DOHH2 (cell line): Measurements from ENCODE around the gene TUBG2.

Experiments
- H3F3A ChIP-seq: fragments of 200-600 bp; sonication (generic), shearing (Covaris generic); 2 replicates; pipeline ENCODE4 v1.6.0; 2016; ENCODE audit warnings: antibody characterized with exemption, mild to moderate bottlenecking; ENCODE audit not compliant: control insufficient read depth, insufficient read depth
- H3K27ac ChIP-seq: fragments of 200-600 bp; sonication (generic); 2 replicates; pipeline ENCODE4 v1.5.1; 2014; ENCODE audit warnings: low read depth, mild to moderate bottlenecking, low read length, moderate library complexity
- H3K27me3 ChIP-seq: fragments of 200-600 bp; sonication (generic); 2 replicates; pipeline ENCODE4 v1.6.1; 2014; ENCODE audit warnings: mild to moderate bottlenecking, low read length, mixed read lengths; ENCODE audit not compliant: control insufficient read depth
- H3K36me3 ChIP-seq: fragments of 200-600 bp; sonication (generic); 2 replicates; pipeline ENCODE4 v1.6.1; 2014; ENCODE audit warnings: mild to moderate bottlenecking, low read length, moderate library complexity, mixed read lengths; ENCODE audit not compliant: control insufficient read depth
- H3K4me1 ChIP-seq: fragments of 200-600 bp; sonication (generic); 2 replicates; pipeline ENCODE4 v1.6.1; 2014; ENCODE audit warnings: mild to moderate bottlenecking, low read length, mixed read lengths; ENCODE audit not compliant: control insufficient read depth
- H3K4me2 ChIP-seq: fragments of 200-600 bp; sonication (generic); 2 replicates; pipeline ENCODE4 v1.6.0; 2014; ENCODE audit warnings: mild to moderate bottlenecking, low read length, moderate library complexity
- H3K4me3 ChIP-seq: fragments of 200-600 bp; sonication (generic); 2 replicates; pipeline ENCODE4 v1.5.1; 2014; ENCODE audit warnings: mild to moderate bottlenecking, low read length, mixed read lengths
- H3K79me2 ChIP-seq: fragments of 200-600 bp; sonication (generic); 2 replicates; pipeline ENCODE4 v1.6.1; 2014; ENCODE audit warnings: mild to moderate bottlenecking, low read length, mixed read lengths; ENCODE audit not compliant: control insufficient read depth
- H3K9me2 ChIP-seq: fragments of 200-600 bp; sonication (generic); replicated peaks from 2 replicates; pipeline ENCODE4 v1.6.1; 2014; ENCODE audit warnings: mild to moderate bottlenecking, low read length, mixed read lengths; ENCODE audit not compliant: control insufficient read depth
- H3K9me3 ChIP-seq: fragments of 200-600 bp; sonication (generic); 2 replicates; pipeline ENCODE4 v1.6.1; 2014; ENCODE audit warnings: antibody characterized with exemption, low read length, mixed read lengths; ENCODE audit not compliant: control insufficient read depth, insufficient read depth
- H4K20me1 ChIP-seq: fragments of 200-600 bp; sonication (generic); 2 replicates; pipeline ENCODE4 v1.6.0; 2014; ENCODE audit warnings: low read depth, mild to moderate bottlenecking, antibody characterized with exemption, low read length, moderate library complexity; ENCODE audit not compliant: control insufficient read depth, insufficient read depth
- CTCF ChIP-seq: fragments of 200-600 bp; sonication (generic); IDR thresholded peaks from one replicate; pipeline ENCODE4 v1.5.1; 2014; ENCODE audit warnings: antibody characterized with exemption, mild to moderate bottlenecking, low read depth, low read length; ENCODE audit not compliant: poor library complexity, severe bottlenecking
- EZH2phosphoT487 ChIP-seq: fragments of 200-600 bp; sonication (generic); IDR thresholded peaks from 2 replicates; pipeline ENCODE4 v1.6.1; 2017; ENCODE audit warnings: borderline replicate concordance, mild to moderate bottlenecking, antibody characterized with exemption, low read length, moderate library complexity, mixed read lengths

The TUBG2 gene

GRCh38 chr17:42632949-42633444 is 26.1 kb upstream of the TUBG2 start:
- H4K20me1 ChIP-seq, result no peaks in the 10 kb centered on the region
- no peaks in the 10 kb centered on the region for H3K27me3 ChIP-seq
- no peaks in the 10 kb centered on the region for H3K4me1 ChIP-seq
- no peak overlapping the region for H3K4me2 ChIP-seq
- no peaks in the 10 kb centered on the region for H3K9me2 ChIP-seq
- H3F3A ChIP-seq, result no peaks in the 10 kb centered on the region
- no peaks in the 10 kb centered on the region for H3K9me3 ChIP-seq
- no peak overlapping the region for H3K4me3 ChIP-seq
- H3K27ac ChIP-seq, result no peak overlapping the region
- H3K79me2 ChIP-seq, result no peaks in the 10 kb centered on the region
- TF ChIP-seq EZH2phosphoT487 (no peak), CTCF (no peak)
- H3K36me3 ChIP-seq, result no peaks in the 10 kb centered on the region

GRCh38 chr17:42639525-42640113 is 19.5 kb upstream of the TUBG2 start:
- no peak overlapping the region for H3K4me2 ChIP-seq
- no peaks in the 10 kb centered on the region for H4K20me1 ChIP-seq
- H3K4me3 ChIP-seq, result no peak overlapping the region
- H3K4me1 ChIP-seq, result no peaks in the 10 kb centered on the region
- no peaks in the 10 kb centered on the region for H3F3A ChIP-seq
- TF ChIP-seq EZH2phosphoT487 (no peak), CTCF (no peak)
- no peaks in the 10 kb centered on the region for H3K27me3 ChIP-seq
- no peaks in the 10 kb centered on the region for H3K79me2 ChIP-seq
- no peak overlapping the region for H3K27ac ChIP-seq
- H3K9me3 ChIP-seq, result no peaks in the 10 kb centered on the region
- H3K36me3 ChIP-seq, result no peaks in the 10 kb centered on the region
- no peaks in the 10 kb centered on the region for H3K9me2 ChIP-seq

- H3K4me3 ChIP-seq, result no peak overlapping the region
- no peaks in the 10 kb centered on the region for H4K20me1 ChIP-seq
- no peaks in the 10 kb centered on the region for H3F3A ChIP-seq
- H3K36me3 ChIP-seq, result no peaks in the 10 kb centered on the region
- H3K9me3 ChIP-seq, result no peaks in the 10 kb centered on the region
- no peak overlapping the region for H3K4me2 ChIP-seq
- TF ChIP-seq EZH2phosphoT487 (no peak), CTCF (no peak)
- H3K9me2 ChIP-seq, result no peaks in the 10 kb centered on the region
- no peak overlapping the region for H3K27ac ChIP-seq
- no peaks in the 10 kb centered on the region for H3K4me1 ChIP-seq
- no peaks in the 10 kb centered on the region for H3K27me3 ChIP-seq
- H3K79me2 ChIP-seq, result no peaks in the 10 kb centered on the region
Observed at GRCh38 chr17:42640121-42640520, 19.0 kb upstream of the TUBG2 start.
